Suppressor macrophage treated with lipopolysaccharide for 4 hours (primary cell): Measurements from ENCODE around the gene AMN1.
"Not testable (repeated sequence)": the region's sequence is repeated elsewhere in the genome, so short reads cannot be mapped to it uniquely, and the experiment has no call there.

Source experiments
- DNase-seq: peaks from one replicate; pipeline ENCODE4 v3.0.0-alpha.2; 2020

The AMN1 gene

DNA sequence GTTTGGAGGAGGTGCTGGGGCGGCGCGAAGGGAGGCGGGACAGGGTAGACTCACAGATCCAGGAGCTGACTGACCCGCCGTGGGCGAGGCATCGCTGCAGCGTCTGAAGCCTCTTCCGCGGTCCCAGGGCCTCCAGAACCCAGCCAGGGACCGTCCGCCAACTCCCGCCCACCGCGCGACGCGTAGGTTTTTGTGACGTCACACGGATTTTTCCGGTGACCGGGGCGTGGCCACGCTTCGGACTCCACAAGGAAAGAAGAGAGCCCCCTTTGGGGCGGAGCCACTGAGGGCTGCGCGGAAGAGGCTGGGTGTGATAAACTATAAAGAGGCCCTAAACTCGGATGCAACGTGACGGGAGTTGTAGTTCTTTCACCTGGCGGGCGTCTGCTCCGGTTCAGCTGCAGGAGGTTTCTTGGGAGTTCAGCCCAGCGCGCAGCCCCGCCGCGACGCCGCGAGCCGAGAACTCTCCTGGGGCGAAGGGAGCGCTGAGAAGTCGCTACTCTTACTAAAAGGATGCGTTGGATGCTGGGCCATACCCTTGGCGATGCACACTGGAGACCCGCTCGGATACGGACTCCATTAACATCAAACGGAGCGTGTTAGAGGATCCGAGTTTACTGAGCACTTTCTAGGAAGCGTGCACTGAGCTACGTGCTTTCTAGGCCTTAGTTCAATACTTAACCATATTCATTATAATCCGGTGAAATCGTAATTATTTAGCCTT lies at the start of gene AMN1:
TSS of gene AMN1 (minus strand) at position 105 of the 724 bp plus-strand sequence. CDS start at position 92, 13 bp downstream.
- peak; percentile 99 for DNase-seq

DNA sequence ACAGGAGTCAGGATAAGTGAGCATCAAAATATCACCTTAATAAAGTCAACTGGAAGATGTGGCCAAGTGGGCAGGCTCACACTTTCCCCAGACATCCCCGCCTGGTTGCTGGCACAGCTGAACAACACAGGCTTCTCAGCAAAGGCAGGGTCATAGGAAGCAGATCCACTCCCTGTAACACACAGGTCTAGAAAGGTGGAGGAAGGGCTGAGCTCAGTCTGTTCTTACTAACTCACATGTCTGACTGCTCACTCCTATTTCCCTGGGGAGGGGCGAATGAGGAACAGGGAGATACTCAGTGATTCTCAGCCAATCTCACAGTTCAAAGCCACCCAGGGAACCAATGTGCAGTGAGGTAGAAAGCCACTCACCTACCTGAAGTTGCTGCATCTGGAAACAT lies 45.0 kb upstream of the AMN1 start:
- DNase-seq, result no peak

- no peak for DNase-seq
These were observed 44.5 kb upstream of the AMN1 start for GRCh38 chr12:31773223-31773750.

DNA sequence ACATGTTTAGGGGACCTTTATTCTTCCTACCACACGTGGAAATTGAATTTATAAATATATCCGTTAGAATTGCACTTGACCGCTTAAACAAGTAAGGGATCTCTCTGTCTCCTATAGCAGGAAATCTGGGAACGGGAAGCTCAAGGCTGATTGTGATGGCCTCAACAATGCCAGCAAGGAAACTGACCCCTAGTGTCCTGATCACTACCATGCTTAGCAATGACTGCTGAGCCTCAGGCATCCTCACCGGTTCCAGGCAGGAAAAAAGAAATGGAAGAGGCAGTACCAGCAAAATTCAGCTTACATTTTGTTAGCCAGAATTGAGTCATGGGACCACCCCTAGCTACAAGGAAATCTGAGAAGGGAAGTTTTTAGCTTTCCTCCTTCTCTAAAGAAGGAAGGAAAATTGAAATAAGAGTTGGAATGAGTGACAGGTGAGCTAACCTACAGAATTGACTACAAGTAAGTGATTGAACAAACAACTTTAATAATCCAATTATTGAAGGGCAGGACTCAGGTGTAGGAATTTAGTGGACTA lies 43.9 kb upstream of the AMN1 start:
- DNase-seq, result no peak

DNA sequence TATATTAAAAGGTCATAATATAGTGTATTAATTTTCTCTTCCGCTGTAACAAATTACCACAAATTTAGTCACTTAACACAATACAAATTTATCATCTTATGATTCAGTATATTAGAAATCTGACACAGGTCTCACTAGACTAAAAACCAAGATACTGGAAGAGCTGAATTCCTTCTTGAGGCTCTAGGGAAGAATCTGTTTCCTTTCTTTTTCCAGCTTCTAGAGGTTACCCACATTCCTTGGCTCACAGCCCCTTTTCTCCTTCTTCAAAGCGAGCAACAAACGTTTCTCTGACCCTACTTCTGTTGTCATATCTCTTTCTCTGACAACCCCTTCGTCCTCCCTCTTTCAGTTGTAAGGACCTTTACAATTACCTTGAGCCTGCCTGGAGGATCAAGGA lies 43.4 kb upstream of the AMN1 start:
- no peak for DNase-seq

GRCh38 chr12:31768046-31768445 lies 39.2 kb upstream of the AMN1 start:
- DNase-seq, result no peak

DNA sequence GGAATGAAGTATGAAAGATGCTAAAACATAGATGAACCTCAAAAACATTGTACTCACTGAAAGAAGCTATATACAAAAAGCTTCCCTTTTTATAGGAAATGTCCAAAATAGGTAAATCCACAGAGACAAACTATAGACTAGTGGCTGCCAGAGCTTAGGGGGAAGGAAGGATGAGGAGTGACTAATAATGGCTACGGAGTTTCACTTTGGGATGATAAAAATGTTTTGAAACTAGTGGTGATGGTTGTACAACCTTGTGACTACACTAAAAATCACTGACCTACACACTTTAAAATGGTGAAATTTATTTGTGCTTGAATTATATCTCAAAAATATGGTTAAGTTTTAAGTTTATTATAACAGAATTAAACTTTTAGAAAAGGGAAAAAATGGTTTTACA lies 37.1 kb upstream of the AMN1 start:
- peak; percentile 79 for DNase-seq

GRCh38 chr12:31759632-31760459 lies 31.0 kb upstream of the AMN1 start:
- no peak for DNase-seq

GRCh38 chr12:31758297-31758696 lies 29.5 kb upstream of the AMN1 start:
- not testable (repeated sequence) for DNase-seq

- DNase-seq, result no peak
These were observed 28.2 kb upstream of the AMN1 start for GRCh38 chr12:31756977-31757420.

DNA sequence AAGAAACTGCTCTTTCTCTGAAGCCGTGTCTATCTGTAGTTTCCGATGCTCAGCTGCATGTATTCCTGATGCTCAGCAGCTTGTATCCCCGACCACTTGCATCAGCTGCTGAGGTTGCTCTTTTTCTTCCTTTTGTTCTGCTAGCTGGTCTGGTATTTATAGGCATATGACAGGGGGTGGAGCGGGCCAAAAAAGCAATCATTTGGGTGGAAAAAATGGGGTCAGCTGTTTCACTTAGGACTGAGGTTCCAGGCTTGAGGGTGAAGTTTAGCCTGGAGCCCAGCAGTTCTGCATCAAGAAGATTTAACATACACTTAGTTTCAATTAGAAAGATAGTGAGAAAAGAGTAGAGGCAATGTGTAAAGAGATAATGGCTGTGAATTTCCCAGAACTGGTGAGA lies 23.6 kb upstream of the AMN1 start:
- DNase-seq, result no peak

- peak; percentile 41 for DNase-seq
These were observed 22.3 kb upstream of the AMN1 start for GRCh38 chr12:31751085-31751484.

DNA sequence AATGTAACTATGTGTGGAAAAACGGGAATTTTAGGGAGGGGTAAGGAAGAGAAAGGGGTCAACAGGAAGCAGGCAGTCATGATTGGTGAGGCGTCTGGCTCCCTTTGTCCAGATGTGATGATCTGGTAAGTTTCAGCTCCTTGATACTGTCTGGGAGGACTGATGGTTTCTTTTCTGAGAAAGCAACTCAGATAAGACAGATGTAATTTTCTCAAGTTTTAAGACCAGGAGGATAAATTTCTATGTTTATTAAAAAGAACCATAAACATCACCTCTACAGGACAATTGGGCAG lies 21.9 kb upstream of the AMN1 start:
- no peak for DNase-seq

GRCh38 chr12:31749024-31749704 lies 20.3 kb upstream of the AMN1 start:
- peak; percentile 89 for DNase-seq

- DNase-seq, result no peak
These were observed 16.4 kb upstream of the AMN1 start for GRCh38 chr12:31745242-31745641.

GRCh38 chr12:31744363-31744762 lies 15.5 kb upstream of the AMN1 start:
- DNase-seq, result not testable (repeated sequence)

DNA sequence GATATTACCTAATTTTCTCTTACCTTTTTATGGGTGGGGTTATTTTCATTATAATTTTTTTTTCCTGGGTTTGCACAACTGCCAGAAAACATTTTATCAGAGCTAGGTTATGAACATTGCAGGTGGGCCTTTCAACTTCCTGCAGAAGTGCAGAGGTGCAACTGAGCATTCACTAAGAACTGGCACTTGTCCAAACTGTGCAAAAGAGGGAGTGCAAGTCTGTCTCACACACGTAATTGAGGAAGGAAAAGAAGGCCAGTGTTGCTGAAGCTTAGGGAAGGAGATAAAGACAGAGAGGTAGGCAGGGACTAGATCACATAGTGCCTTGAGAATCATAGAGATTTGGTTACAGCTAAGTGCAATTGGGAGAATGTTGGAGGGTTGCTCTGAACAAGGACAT lies 14.1 kb upstream of the AMN1 start:
- no peak for DNase-seq

DNA sequence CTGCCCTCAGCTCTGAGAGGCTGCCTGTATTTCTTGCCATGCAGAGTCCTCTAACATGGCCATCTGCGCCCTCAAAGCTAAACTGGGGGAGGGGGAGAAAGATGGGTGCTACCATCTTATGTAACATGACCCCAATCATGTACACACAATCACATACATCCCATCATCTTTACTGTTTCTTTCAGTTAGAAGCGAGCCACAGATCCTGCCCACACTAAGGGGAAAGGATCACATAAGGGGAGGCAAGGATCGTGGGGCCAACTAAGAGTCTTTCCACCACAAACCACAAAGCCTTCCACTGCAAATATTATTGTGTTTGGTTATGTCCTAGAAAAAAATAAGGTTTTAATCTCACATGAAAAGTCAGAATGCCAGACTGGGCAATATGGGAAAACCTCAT lies 11.8 kb upstream of the AMN1 start:
- no peak for DNase-seq

GRCh38 chr12:31737763-31738162 lies 8.9 kb upstream of the AMN1 start:
- DNase-seq, result no peak

DNA sequence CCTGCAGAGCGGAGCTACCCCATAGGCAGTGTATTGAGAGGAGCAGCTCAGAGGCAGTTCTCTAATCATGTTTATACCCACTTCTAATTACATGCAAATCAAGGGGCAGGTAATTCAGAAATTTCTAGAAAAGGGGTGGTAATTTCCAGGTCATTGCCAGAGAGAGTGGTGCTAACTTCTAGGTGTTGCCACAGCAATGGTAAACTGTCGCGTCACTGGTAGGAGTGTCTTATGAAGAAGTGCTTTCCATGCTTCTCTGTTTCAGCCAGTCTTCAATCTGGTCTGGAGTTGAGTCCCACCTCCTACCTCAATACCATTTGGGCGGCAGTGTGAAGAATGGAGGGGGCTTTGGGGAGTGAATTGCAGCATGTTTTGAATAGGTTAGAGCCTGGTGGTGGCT lies 8.5 kb upstream of the AMN1 start:
- DNase-seq, result no peak

DNA sequence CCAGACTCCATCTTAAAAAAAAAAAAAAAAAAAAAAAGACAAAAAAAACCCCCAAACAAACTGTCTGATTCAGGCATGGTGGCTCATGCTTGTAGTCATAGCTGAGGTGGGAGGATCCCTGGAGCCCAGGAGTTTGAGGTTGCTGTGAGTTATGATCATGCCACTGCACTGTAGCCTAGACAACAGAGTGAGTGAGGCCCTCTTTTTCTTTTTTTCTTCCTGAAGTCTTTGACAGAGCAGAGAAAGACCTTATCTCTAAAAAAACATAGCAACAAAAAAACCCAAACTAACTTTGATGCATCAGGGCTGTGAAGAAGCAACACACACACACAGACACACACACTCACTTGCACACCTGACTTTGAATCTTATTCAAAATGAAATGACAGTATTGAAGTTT lies 7.7 kb upstream of the AMN1 start:
- DNase-seq, result peak; percentile 77

- DNase-seq, result not testable (repeated sequence)
These were observed 5.0 kb upstream of the AMN1 start for GRCh38 chr12:31733549-31734432.
